ENCODE results near the gene ZNF236. TPM values are rescaled to one million over a fixed set of nuclear protein-coding genes. Genes with fewer than 3 reads are reported as not detected.
A peak's percentile ranks its signal among the peaks of the same experiment; 100 is the strongest.

ZNF236 gene
- total RNA-seq, 4 donors from 2014 or later, result 10.1 to 15.8 (median 14.8) TPM

- TF ChIP-seq CTCF (IDR thresholded peaks at IDR 0.05) (no peak), POLR2A (IDR thresholded peaks at IDR 0.05; ENCODE audit: low read depth) (no peak), EP300 (IDR thresholded peaks at IDR 0.05) (no peak), POLR2AphosphoS5 (IDR thresholded peaks at IDR 0.05) (no peak)
- intact Hi-C loops (cut with DNase I), result no loop called here
- DNase-seq (ENCODE audit: extremely low spot score), result no peak
- no peaks in the 10 kb centered on the region for H3K27me3 ChIP-seq
- no peak overlapping the region for H3K27ac ChIP-seq (replicated peaks in 1 of 4)
- H3K36me3 ChIP-seq, result peaks cover 0 to 20% (median 8%) of the 10 kb centered on the region in 4 donors
- H3K4me1 ChIP-seq, result peaks cover 13 to 29% (median 25%) of the 10 kb centered on the region in 4 donors
- no peak overlapping the region for H3K4me3 ChIP-seq
- 89% methylated on average over 17 of the region's 17 CpGs for WGBS
- H3K9me3 ChIP-seq, result no peaks in the 10 kb centered on the region
These were observed 4.3 kb upstream of the ZNF236 start for GRCh38 chr18:76817888-76818611.

GRCh38 chr18:76819411-76820136, 2.8 kb upstream of the ZNF236 start:
- Histone ChIP-seq H3K4me3 (no peak overlapping the region), H3K4me1 (peaks cover 13 to 43% (median 41%) of the 10 kb centered on the region in 4 donors), H3K36me3 (peaks cover 0 to 20% (median 8%) of the 10 kb centered on the region in 4 donors), H3K27me3 (no peaks in the 10 kb centered on the region), H3K27ac (replicated peaks in 1 of 4) (no peak overlapping the region), H3K9me3 (no peaks in the 10 kb centered on the region)
- WGBS, result 94% methylated on average over 11 of the region's 11 CpGs
- no peak for TF ChIP-seq EP300 (IDR thresholded peaks at IDR 0.05)
- no peak for TF ChIP-seq POLR2A (IDR thresholded peaks at IDR 0.05; ENCODE audit: low read depth)
- no peak for TF ChIP-seq CTCF (IDR thresholded peaks at IDR 0.05)
- TF ChIP-seq POLR2AphosphoS5 (IDR thresholded peaks at IDR 0.05), result no peak
- intact Hi-C loops (cut with DNase I), result no loop called here
- DNase-seq (ENCODE audit: extremely low spot score), result no peak

- DNase-seq (ENCODE audit: extremely low spot score), result no peak
- H3K4me1 ChIP-seq, result peaks cover 13 to 49% (median 44%) of the 10 kb centered on the region in 4 donors
- no peaks in the 10 kb centered on the region for H3K9me3 ChIP-seq
- no peaks in the 10 kb centered on the region for H3K27me3 ChIP-seq
- peak overlapping the region; percentile 93 to 97 (median 96) for H3K27ac ChIP-seq (replicated peaks in 1 of 4)
- no peak for TF ChIP-seq EP300 (IDR thresholded peaks at IDR 0.05)
- TF ChIP-seq CTCF (IDR thresholded peaks at IDR 0.05), result no peak
- no peak for TF ChIP-seq POLR2A (IDR thresholded peaks at IDR 0.05; ENCODE audit: low read depth)
- TF ChIP-seq POLR2AphosphoS5 (IDR thresholded peaks at IDR 0.05), result no peak
- peaks cover 0 to 6% (median 2%) of the 10 kb centered on the region in 4 donors for H3K36me3 ChIP-seq
- peak overlapping the region; percentile 86 to 95 (median 89) for H3K4me3 ChIP-seq
- 4% methylated on average over 12 of the region's 12 CpGs for WGBS
- intact Hi-C loops (cut with DNase I), result no loop called here
These were observed 942 bp upstream of the ZNF236 start for GRCh38 chr18:76821356-76821874.

GRCh38 chr18:76821875-76822505, 367 bp upstream of the ZNF236 start:
- no peak for DNase-seq (ENCODE audit: extremely low spot score)
- peak overlapping the region; percentile 86 to 95 (median 89) for H3K4me3 ChIP-seq
- 1% methylated on average over 25 of the region's 88 CpGs for WGBS

More at GRCh38 chr18:76821875-76822505, 367 bp upstream of the ZNF236 start:
- H3K36me3 ChIP-seq, result peaks cover 0 to 4% (median 0%) of the 10 kb centered on the region in 4 donors
- no peaks in the 10 kb centered on the region for H3K27me3 ChIP-seq
- intact Hi-C loops (cut with DNase I), result no loop called here
- no peak for TF ChIP-seq EP300 (IDR thresholded peaks at IDR 0.05)
- no peak for TF ChIP-seq CTCF (IDR thresholded peaks at IDR 0.05)
- peak; percentile 52 for TF ChIP-seq POLR2A (IDR thresholded peaks at IDR 0.05; ENCODE audit: low read depth)
- peak; percentile 36 to 65 for TF ChIP-seq POLR2AphosphoS5 (IDR thresholded peaks at IDR 0.05)
- H3K27ac ChIP-seq (replicated peaks in 1 of 4), result peak overlapping the region; percentile 93 to 97 (median 96)
- no peaks in the 10 kb centered on the region for H3K9me3 ChIP-seq
- H3K4me1 ChIP-seq, result peaks cover 13 to 49% (median 44%) of the 10 kb centered on the region in 4 donors
